Subcutaneous abdominal adipose tissue (tissue), 5 donors: ENCODE results near the gene TRPM2.
"Not testable (repeated sequence)": the region's sequence is repeated elsewhere in the genome, so short reads cannot be mapped to it uniquely, and the experiment has no call there.

Experiments used
- H3K27ac ChIP-seq: one replicate; pipeline ENCODE4 v1.7.0; 2013; ENCODE audit warnings: low read depth, mild to moderate bottlenecking, inconsistent platforms, low read length, moderate library complexity
- H3K27me3 ChIP-seq, 5 donors: one replicate each; pipeline ENCODE4 v1.7.0; 2013; ENCODE audit warnings: low read length in 5 of 5, inconsistent platforms in 1 of 5; ENCODE audit not compliant: control insufficient read depth in 5 of 5, insufficient read depth in 4 of 5
- H3K36me3 ChIP-seq, 5 donors: one replicate each; pipeline ENCODE4 v1.7.0; 2013; ENCODE audit warnings: low read length in 5 of 5; ENCODE audit not compliant: control insufficient read depth in 5 of 5, insufficient read depth in 5 of 5
- H3K4me1 ChIP-seq, 5 donors: one replicate each; pipeline ENCODE4 v1.7.0; 2013; ENCODE audit warnings: low read length in 5 of 5, mild to moderate bottlenecking in 3 of 5, moderate library complexity in 1 of 5; ENCODE audit not compliant: control insufficient read depth in 5 of 5, insufficient read depth in 5 of 5
- H3K4me3 ChIP-seq, 5 donors: one replicate each; pipeline ENCODE4 v1.7.0; 2013; ENCODE audit warnings: low read length in 5 of 5, low read depth in 1 of 5
- H3K9ac ChIP-seq, 5 donors: one replicate each; pipeline ENCODE4 v1.7.0; 2013; ENCODE audit warnings: low read length in 5 of 5, mild to moderate bottlenecking in 4 of 5, moderate library complexity in 3 of 5
- H3K9me3 ChIP-seq, 5 donors: one replicate each; pipeline ENCODE4 v1.7.0; 2013; ENCODE audit warnings: low read length in 5 of 5; ENCODE audit not compliant: control insufficient read depth in 5 of 5
- donor health status: healthy.
- donor health status: healthy.
- donor health status: healthy.
- donor health status: healthy.
- donor health status: healthy.

Gene TRPM2

DNA sequence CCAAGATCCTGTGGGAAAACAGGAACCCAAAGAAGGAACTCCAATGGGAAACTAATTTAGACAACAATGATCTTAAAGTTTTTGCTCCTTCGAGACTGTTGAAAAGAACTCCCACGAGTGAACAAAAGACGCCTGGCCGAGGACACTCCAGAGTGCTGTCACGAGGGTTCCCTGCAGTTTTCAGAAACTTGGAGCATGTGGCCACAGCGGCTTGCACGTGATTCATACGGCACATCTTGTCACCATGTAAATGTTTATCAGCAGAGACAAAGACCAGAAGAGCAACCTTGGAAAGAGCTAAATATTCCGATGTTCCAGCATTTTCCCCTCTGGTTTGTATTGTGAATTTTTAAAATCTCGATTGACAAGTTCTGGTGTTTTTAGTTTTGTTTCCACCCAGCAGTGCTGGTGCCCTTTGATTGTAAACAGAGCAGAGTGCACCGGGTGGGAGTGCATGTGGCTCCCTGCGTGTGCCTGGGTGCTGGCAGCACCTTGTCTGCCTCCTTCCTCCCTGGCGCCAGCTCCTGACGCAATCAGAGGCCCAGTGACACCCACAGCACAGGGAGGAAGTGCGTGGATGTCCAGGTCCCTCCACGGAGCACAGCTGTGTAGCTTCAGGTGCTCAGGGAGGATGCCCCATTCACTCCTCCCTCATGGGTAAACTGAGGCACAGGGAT is 124.8 kb downstream of the TRPM2 start:
- peaks cover 6 to 17% (median 12%) of the 10 kb centered on the region in 5 donors for H3K4me1 ChIP-seq
- no peaks in the 10 kb centered on the region for H3K9me3 ChIP-seq
- H3K27ac ChIP-seq: no peak overlapping the region
- no peaks in the 10 kb centered on the region for H3K27me3 ChIP-seq
- no peak overlapping the region for H3K4me3 ChIP-seq
- H3K9ac ChIP-seq: no peak overlapping the region
- H3K36me3 ChIP-seq: no peaks in the 10 kb centered on the region

DNA sequence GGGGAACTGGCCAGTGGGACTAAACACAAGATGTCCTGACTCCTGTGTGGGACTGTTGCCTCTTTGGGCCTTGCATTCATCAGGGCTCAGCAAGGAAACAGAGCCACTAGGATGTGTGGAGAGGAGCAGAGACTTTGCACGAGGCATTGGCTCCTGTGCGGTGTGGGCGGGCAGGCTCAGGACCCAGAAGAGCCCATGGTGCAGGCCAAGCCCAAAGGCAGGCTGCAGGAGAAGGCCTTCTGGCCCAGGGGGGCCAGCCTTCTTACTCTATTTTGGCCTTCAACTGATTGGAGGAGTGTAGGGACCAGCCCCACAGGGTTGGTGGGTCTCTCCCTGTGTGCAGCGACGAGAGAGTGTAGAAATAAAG is 125.4 kb downstream of the TRPM2 start:
- Histone ChIP-seq H3K4me1 (peaks cover 6 to 17% (median 12%) of the 10 kb centered on the region in 5 donors), H3K4me3 (no peak overlapping the region), H3K9me3 (no peaks in the 10 kb centered on the region), H3K36me3 (no peaks in the 10 kb centered on the region), H3K9ac (no peak overlapping the region), H3K27me3 (no peaks in the 10 kb centered on the region), H3K27ac (no peak overlapping the region)

DNA sequence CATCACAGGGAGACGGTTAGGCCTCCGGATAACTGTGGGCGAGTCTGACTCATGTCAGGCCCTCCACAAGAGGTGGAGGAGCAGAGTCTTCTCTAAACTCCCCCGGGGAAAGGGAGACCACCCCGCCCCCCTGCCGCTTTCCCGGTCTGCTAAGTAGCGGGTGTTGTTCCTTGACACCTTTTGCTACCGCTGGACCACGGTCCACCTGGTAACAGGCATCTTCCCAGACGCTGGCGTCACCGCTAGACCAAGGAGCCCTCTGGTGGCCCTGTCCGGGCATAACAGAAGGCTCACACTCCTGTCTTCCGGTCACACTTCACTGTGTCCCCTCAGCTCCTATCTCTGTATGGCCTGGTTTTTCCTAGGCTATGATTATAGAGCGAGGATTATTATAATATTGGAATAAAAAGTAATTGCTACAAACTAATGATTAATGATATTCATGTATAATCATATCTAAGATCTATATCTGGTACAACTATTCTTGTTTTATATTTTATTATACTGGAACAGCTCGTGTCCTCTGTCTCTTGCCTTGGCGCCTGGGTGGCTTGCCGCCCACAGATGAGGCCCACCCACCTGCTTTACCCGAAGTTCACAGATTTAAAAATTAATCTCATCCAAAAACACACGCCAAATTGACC is 126.3 kb downstream of the TRPM2 start:
- H3K9me3 ChIP-seq, H3K4me3 ChIP-seq, H3K27me3 ChIP-seq, H3K27ac ChIP-seq, H3K9ac ChIP-seq, H3K36me3 ChIP-seq: not testable (repeated sequence)
- H3K4me1 ChIP-seq: peaks cover 6 to 17% (median 12%) of the 10 kb centered on the region in 5 donors

DNA sequence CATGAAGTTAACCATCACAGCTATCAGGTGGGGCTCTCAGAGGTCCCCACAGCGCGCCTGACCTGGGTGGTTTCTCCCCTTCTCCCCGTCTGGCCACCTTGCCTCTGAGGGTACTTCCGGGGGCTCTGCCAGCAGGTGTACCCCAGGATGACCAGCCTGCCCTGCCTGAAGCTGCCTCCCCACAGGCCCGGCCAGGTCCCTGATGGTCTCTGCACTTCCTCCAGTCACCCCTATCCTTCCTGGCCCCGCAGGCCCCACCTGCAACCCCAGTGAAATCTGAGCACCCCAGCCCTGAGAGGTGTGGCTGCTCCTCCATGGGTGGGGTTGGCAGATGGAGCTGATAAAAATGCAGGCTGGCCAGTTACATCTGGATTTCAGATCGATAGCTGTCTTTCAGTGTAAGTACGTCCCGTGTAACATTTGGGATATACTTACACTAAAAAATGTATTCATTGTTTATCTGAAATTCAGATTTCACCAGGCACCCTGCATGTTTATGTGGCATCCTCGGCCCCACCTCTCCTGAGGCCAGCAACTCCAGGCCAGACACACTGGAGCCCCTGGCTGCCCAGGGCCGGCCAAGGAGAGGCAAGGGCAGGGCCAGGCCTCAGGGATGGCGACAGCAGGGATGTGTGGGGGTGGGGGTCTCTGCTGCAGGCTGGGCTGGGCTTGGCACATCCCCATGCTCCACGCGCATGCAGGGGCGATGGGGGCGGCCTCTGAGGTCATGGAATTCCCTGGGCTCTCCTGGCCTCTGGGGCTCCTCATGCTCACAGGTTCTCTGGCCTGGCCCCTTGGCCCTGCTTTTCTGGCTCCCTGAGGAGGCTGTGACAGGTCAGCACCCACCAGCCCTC is 127.0 kb downstream of the TRPM2 start:
- Histone ChIP-seq H3K9me3 (no peaks in the 10 kb centered on the region), H3K9ac (no peak overlapping the region), H3K36me3 (no peaks in the 10 kb centered on the region), H3K27ac (no peak overlapping the region), H3K4me1 (peaks cover 6 to 17% (median 15%) of the 10 kb centered on the region in 5 donors), H3K27me3 (peaks cover 0 to 3% (median 0%) of the 10 kb centered on the region in 5 donors), H3K4me3 (no peak overlapping the region)

DNA sequence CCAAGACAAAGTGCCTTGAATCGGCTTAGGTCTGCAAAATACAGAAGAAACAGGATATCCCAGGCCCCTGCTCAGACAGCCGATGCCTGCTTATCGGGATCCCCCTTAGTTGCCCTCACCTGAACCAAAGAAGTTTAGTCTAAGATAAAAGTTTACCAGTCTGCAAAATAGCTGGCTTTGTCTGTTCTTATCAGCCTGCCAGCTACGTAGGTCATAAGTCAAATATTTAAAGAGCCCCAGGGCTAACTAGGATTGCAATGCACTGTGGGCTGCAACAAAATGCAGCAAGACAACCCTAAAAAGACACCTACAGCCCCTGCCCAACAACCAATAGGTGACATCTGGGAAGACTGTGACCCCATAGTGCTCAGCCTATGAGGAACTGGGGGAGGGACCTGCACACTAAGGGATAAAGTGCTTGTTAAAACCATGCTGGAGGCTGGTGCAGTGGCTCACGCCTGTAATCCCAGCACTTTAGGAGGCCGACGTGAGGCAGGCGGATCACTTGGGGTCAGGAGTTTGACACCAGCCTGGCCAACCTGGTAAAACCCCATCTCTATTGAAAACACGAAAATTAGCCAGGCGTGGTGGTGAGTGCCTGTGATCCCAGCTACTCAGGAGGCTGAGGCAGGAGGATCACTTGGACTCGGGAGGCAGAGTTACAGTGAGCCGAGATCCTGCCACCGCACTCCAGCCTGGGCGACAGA is 129.3 kb downstream of the TRPM2 start:
- Histone ChIP-seq H3K4me3 (no peak overlapping the region), H3K9me3 (no peaks in the 10 kb centered on the region), H3K4me1 (peaks cover 5 to 25% (median 11%) of the 10 kb centered on the region in 5 donors), H3K36me3 (no peaks in the 10 kb centered on the region), H3K9ac (no peak overlapping the region), H3K27ac (no peak overlapping the region), H3K27me3 (peaks cover 0 to 3% (median 0%) of the 10 kb centered on the region in 5 donors)

DNA sequence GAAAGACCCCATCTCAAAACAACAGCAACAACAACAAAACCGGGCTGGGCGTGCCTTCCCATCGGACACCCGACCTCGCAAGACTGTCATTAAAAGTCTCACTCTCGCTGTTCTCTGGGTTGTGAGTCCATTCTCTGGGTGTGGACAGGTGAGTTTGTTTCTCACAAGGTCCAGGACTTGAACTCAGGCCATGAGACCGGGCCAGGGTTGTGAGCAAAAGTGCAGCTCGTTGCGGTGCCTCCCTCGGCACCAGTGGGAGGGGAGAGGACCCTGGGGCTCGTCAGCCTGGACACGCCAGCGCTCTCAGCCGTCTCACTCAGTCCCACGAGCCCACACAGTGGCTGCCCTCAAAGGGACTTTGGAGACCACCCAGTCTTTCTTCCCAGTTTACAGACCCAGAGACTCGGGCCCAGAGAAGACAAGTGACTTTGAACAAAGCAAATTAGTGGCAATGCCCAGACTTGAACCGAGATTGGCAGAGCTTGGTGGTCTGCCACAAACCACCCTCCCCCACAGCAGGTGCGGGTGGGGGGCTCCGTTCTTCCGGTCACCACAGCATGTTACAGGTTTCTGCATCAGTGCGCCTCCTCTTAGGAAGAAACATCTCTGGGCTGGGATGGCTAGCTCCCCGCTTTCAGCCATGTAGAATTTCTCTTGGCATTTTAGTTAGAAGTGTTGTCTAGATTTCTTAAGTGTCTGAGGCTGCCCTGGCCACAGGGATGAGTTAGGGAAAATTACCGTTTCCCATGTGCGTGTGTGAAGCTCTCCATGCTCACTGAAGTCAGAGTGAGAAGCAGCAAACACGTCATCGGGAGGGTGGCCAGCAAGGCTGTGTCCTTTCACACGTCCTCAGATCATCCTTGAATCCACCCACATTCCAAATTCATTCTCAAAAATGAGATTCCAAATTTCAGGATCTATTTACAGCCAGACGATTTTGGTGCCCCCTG is 130.1 kb downstream of the TRPM2 start:
- Histone ChIP-seq H3K4me1 (peaks cover 2 to 18% (median 6%) of the 10 kb centered on the region in 5 donors), H3K27ac (no peak overlapping the region), H3K9ac (no peak overlapping the region), H3K4me3 (no peak overlapping the region), H3K36me3 (no peaks in the 10 kb centered on the region), H3K27me3 (peaks cover 0 to 3% (median 0%) of the 10 kb centered on the region in 5 donors), H3K9me3 (peaks cover 0 to 3% (median 0%) of the 10 kb centered on the region in 5 donors)

DNA sequence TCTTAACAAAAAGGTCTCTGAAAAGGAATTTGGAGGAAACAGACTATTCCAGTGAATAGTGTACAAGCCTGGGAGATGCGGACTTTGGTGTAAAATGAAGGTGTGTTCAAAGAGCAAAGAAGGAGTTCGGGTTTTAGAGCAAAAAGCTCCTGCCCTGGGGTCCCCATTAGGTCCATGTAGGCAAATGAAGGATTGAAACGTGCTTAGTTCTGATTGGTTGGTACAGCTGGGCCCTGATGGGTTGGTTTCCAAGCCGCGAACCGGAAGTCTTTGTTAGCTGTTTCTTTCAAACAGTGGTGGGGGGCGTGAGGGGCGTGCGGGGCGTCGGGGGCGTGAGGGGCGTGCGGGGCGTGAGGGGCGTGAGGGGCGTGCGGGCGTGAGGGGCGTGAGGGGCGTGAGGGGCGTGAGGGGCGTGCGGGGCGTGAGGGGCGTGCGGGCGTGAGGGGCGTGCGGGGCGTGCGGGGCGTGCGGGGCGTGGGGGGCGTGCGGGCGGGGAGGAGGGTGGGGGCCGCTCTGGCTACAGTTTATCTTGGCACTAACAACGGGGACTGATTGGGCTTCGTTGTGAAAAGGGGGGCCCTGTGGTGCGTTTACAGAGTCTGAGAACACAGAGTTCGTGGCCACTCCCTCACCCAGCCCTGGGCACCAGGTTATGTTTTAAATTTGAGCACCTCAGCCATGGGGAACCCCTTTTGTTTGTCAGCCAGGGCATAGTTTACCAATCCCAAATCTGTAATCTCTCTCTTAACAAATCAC is 131.3 kb downstream of the TRPM2 start:
- Histone ChIP-seq H3K4me3 (peak overlapping the region in 1 of 5 donors; percentile 67), H3K27ac (no peak overlapping the region), H3K27me3 (peaks cover 0 to 3% (median 0%) of the 10 kb centered on the region in 5 donors), H3K4me1 (peaks cover 0 to 15% (median 6%) of the 10 kb centered on the region in 5 donors), H3K36me3 (no peaks in the 10 kb centered on the region), H3K9me3 (peaks cover 0 to 3% (median 0%) of the 10 kb centered on the region in 5 donors), H3K9ac (no peak overlapping the region)

DNA sequence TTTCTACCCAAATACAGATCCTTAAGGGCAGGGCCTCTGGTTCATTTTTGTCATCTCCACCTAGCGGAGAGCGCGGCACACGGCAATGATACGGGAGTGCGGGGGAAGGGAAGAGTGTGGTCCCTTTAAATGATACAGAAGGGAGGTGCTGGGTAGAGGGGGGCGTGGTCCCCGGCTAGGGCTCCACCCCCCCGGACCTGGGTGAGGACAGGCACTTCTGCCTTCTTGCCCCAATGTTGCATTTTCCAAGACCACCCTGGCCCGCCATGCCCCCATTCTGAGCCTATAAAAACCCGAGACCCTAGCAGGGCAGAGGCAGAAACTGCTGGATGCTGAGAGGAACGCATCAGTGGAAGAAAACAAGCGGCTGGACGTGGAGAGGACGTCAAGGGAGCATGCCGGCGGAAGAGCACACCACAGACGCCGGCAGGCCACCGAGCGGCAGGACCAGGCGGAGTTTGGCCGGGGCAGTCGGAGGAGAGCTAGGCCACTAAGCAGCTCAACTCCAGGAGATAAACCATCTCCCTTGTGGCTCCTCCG is 131.9 kb downstream of the TRPM2 start:
- no peak overlapping the region for H3K9ac ChIP-seq
- H3K4me3 ChIP-seq: peak overlapping the region in 4 of 5 donors; percentile 31 to 67 (median 42)
- no peaks in the 10 kb centered on the region for H3K36me3 ChIP-seq

More for the DNA sequence above, 131.9 kb downstream of the TRPM2 start:
- peaks cover 0 to 3% (median 0%) of the 10 kb centered on the region in 5 donors for H3K9me3 ChIP-seq
- H3K27ac ChIP-seq: no peak overlapping the region
- H3K27me3 ChIP-seq: peaks cover 0 to 3% (median 0%) of the 10 kb centered on the region in 5 donors
- peaks cover 0 to 15% (median 6%) of the 10 kb centered on the region in 5 donors for H3K4me1 ChIP-seq
